Lung (tissue), 12 donors: ENCODE data around the gene NABP1. TPM values are rescaled to one million over a fixed set of nuclear protein-coding genes. Genes with fewer than 3 reads are reported as not detected.

Experiments
- ATAC-seq: fragments of 200-7000 bp; cut with Tn5 transposase; one replicate; pipeline ENCODE4 v1.9.1; 2020; ENCODE audit warnings: moderate number of reproducible peaks; ENCODE audit not compliant: insufficient read depth, low FRiP score
- DNase-seq, 3 donors: peaks; one replicate each; pipeline ENCODE4 v3.0.0-alpha.2; 2013 to 2017
- H3K27ac ChIP-seq, 2 donors: one replicate each; pipeline ENCODE4 v1.5.1; 2013; ENCODE audit warnings: mild to moderate bottlenecking in 2 of 2, moderate library complexity in 2 of 2, control low read depth in 1 of 2, inconsistent platforms in 1 of 2, low read depth in 1 of 2, low read length in 1 of 2
- H3K27me3 ChIP-seq, 3 donors: one replicate each; pipeline ENCODE4 v1.5.1; 2013; ENCODE audit warnings: low read length in 2 of 3; ENCODE audit not compliant: control insufficient read depth in 3 of 3, insufficient read depth in 3 of 3
- H3K36me3 ChIP-seq, 4 donors: one replicate each; pipeline ENCODE4 v1.5.1; 2013; ENCODE audit warnings: low read length in 4 of 4, mild to moderate bottlenecking in 1 of 4, moderate library complexity in 1 of 4; ENCODE audit not compliant: control insufficient read depth in 4 of 4, insufficient read depth in 4 of 4
- H3K4me1 ChIP-seq, 5 donors: one replicate each; pipeline ENCODE4 v1.5.1; 2013; ENCODE audit warnings: low read length in 5 of 5, mild to moderate bottlenecking in 2 of 5, moderate library complexity in 1 of 5; ENCODE audit not compliant: control insufficient read depth in 5 of 5, insufficient read depth in 5 of 5
- H3K4me3 ChIP-seq: one replicate; pipeline ENCODE4 v1.5.1; 2013; ENCODE audit warnings: mild to moderate bottlenecking, control low read depth, moderate library complexity
- H3K9ac ChIP-seq, 2 donors: one replicate each; pipeline ENCODE4 v1.5.1; 2013; ENCODE audit warnings: low read length in 2 of 2, control low read depth in 1 of 2; ENCODE audit not compliant: insufficient read depth in 1 of 2
- H3K9me3 ChIP-seq, 4 donors: one replicate each; pipeline ENCODE4 v1.5.1; 2013; ENCODE audit warnings: low read length in 3 of 4, mild to moderate bottlenecking in 1 of 4, moderate library complexity in 1 of 4; ENCODE audit not compliant: control insufficient read depth in 4 of 4, insufficient read depth in 3 of 4
- WGBS, 2 donors: extraction: QIAGEN DNeasy Blood & Tissue Kit; methylation state at CpG; one replicate each; pipeline ENCODE4 v1.1.7; 2013; 5-methylcytosine and 5-hydroxymethylcytosine counted together
- polyA plus RNA-seq, 2 donors: library from polyadenylated mRNA; stranded (reverse); fragments of 200-250 nt; gene quantifications; one replicate each; pipeline ENCODE4 v1.2.1, GENCODE V29; 2013
- total RNA-seq, 2 donors: library from RNA; depleted of rRNA in 1 of 2; stranded (reverse); fragments of >200 nt in 1 of 2; gene quantifications; one replicate each; pipeline ENCODE4 v1.2.1, GENCODE V29; 2014 to 2021
- TF ChIP-seq, protein P1 (sequence below): IDR thresholded peaks from 2 replicates; pipeline ENCODE4 v1.5.1; 2012; ENCODE audit warnings: mild to moderate bottlenecking; ENCODE audit errors: control extremely low read depth, extremely low read depth
- donor health status: control.
- donor health status: control.
- donor health status: Bipolar disorder and iron deficiency.
- donor health status: healthy.
- donor health status: DM: yes; HTN: yes; CAD: no.

Gene NABP1
- total and polyA plus RNA-seq, 4 donors, result 22.5 to 66.3 (median 49.1) TPM

DNA sequence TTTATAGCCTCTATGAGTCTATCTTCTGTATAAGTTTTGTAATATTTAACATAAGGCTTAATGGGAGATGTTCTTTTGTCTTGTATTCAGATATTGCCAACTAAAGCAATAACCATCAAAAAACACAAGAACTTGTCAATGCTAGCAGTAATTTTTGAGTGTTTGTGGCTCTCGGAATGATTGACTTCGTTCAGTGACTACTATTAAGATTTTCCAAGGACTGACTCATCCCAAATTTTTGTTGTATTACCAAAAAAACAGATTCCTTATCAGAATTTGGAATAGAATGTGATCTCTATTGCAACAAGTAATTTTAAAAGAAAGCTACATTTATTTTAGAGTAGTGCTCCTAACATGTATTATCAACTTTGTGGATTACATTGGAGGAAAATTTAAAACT lies 8.1 kb downstream of the NABP1 start:
- Histone ChIP-seq H3K27me3 (no peaks in the 10 kb centered on the region), H3K4me1 (peaks cover 0 to 6% (median 0%) of the 10 kb centered on the region in 5 donors), H3K27ac (no peak overlapping the region), H3K9ac (no peak overlapping the region), H3K36me3 (peaks cover 0 to 19% (median 12%) of the 10 kb centered on the region in 4 donors), H3K9me3 (no peaks in the 10 kb centered on the region), H3K4me3 (no peak overlapping the region)
- 82 to 95% methylated on average over 2 of the region's 2 CpGs for WGBS, 2 donors
- TF ChIP-seq, protein P1, sequence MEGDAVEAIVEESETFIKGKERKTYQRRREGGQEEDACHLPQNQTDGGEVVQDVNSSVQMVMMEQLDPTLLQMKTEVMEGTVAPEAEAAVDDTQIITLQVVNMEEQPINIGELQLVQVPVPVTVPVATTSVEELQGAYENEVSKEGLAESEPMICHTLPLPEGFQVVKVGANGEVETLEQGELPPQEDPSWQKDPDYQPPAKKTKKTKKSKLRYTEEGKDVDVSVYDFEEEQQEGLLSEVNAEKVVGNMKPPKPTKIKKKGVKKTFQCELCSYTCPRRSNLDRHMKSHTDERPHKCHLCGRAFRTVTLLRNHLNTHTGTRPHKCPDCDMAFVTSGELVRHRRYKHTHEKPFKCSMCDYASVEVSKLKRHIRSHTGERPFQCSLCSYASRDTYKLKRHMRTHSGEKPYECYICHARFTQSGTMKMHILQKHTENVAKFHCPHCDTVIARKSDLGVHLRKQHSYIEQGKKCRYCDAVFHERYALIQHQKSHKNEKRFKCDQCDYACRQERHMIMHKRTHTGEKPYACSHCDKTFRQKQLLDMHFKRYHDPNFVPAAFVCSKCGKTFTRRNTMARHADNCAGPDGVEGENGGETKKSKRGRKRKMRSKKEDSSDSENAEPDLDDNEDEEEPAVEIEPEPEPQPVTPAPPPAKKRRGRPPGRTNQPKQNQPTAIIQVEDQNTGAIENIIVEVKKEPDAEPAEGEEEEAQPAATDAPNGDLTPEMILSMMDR, result no peak
- DNase-seq (no peak), ATAC-seq (no peak)

DNA sequence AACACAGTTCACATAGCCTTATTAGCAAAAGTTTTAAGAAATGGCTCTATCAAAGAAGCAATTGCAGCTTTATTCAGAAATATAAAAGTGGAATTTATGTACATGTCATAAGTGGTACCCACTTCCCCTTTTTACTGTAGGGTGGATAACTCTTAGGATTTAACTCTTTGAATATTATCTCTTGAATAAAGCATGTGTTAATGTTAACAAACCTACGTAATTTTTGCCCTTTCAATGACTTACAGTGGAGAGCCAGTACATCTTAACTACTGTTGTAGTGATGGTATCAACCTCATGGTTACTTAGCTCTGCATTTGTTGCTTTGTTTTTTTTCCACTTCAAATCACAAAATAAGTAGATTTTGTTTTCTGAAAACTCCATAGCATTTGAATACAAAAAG lies 8.8 kb downstream of the NABP1 start:
- WGBS, 2 donors, result 61 to 81% methylated on average over 1 of the region's 1 CpG
- peaks cover 0 to 19% (median 12%) of the 10 kb centered on the region in 4 donors for H3K36me3 ChIP-seq
- H3K27me3 ChIP-seq, result no peaks in the 10 kb centered on the region
- DNase-seq (no peak), ATAC-seq (no peak)
- no peak overlapping the region for H3K4me3 ChIP-seq
- no peak overlapping the region for H3K27ac ChIP-seq
- no peak overlapping the region for H3K9ac ChIP-seq
- no peaks in the 10 kb centered on the region for H3K9me3 ChIP-seq
- H3K4me1 ChIP-seq, result peaks cover 0 to 10% (median 0%) of the 10 kb centered on the region in 5 donors
- TF ChIP-seq, protein P1, result no peak

DNA sequence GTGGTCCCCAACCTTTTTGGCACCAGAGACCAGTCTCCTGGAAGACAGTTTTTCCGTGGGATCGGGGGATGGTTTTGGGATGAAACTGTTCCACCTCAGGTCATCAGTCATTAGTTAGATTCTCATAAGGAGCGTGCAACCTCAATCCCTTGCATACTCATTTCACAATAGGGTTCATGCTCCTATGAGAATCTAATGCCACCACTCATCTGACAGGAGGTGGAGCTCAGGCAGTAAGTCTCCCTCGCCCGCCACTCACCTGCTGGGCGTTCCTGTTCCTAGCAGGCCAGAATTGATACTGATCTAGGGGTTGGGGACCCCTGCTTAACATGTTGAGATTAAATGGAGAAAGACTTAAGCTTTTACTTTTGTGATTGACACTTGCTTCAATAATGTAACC lies 9.9 kb downstream of the NABP1 start:
- TF ChIP-seq, protein P1, result no peak
- peaks cover 0 to 10% (median 0%) of the 10 kb centered on the region in 5 donors for H3K4me1 ChIP-seq
- no peak overlapping the region for H3K4me3 ChIP-seq
- ATAC-seq (no peak), DNase-seq (no peak)
- H3K9me3 ChIP-seq, result no peaks in the 10 kb centered on the region
- H3K36me3 ChIP-seq, result peaks cover 0 to 18% (median 8%) of the 10 kb centered on the region in 4 donors
- WGBS, 2 donors, result 93 to 95% methylated on average over 6 of the region's 6 CpGs
- H3K27me3 ChIP-seq, result no peaks in the 10 kb centered on the region
- no peak overlapping the region for H3K27ac ChIP-seq
- no peak overlapping the region for H3K9ac ChIP-seq
